Measurements from ENCODE around the gene PRKRA. TPM values are rescaled to one million over a fixed set of nuclear protein-coding genes. Genes with fewer than 3 reads are reported as not detected.
"Not testable (repeated sequence)": the region's sequence is repeated elsewhere in the genome, so short reads cannot be mapped to it uniquely, and the experiment has no call there.

PRKRA gene
- total and polyA plus RNA-seq, 11 donors = 35.2 to 64.3 (median 49.5) TPM

- Histone ChIP-seq H3K4me1 (no peaks in the 10 kb centered on the region), H3K27ac (no peak overlapping the region), H3K9me3 (peaks cover 0 to 26% (median 6%) of the 10 kb centered on the region in 12 donors), H3K27me3 (no peaks in the 10 kb centered on the region), H3K4me3 (no peak overlapping the region), H3K36me3 (peaks cover 0 to 77% (median 64%) of the 10 kb centered on the region in 9 donors)
- TF ChIP-seq CTCF (IDR thresholded peaks at IDR 0.05) (no peak), POLR2A (IDR thresholded peaks at IDR 0.05) (no peak)
- intact Hi-C loops (cut with DNase I) = no loop called here
- whole genome bisulfite sequencing, 4 donors = 87 to 93% (median 89%) methylated on average over 1 of the region's 1 CpG
- no peak for ATAC-seq
- DNase-seq = no peak
Measured at GRCh38 chr2:178428396-178428806, 22.6 kb downstream of the PRKRA start.

- 77 to 86% (median 82%) methylated on average over 2 of the region's 2 CpGs for WGBS, 4 donors
- Histone ChIP-seq H3K27ac (no peak overlapping the region), H3K4me3 (no peak overlapping the region), H3K9me3 (peaks cover 0 to 26% (median 6%) of the 10 kb centered on the region in 12 donors), H3K4me1 (no peaks in the 10 kb centered on the region), H3K36me3 (peaks cover 0 to 76% (median 55%) of the 10 kb centered on the region in 9 donors), H3K27me3 (no peaks in the 10 kb centered on the region)
- ATAC-seq (no peak), DNase-seq (no peak)
- intact Hi-C loops (cut with DNase I) = no loop called here
- TF ChIP-seq CTCF (IDR thresholded peaks at IDR 0.05) (no peak), POLR2A (IDR thresholded peaks at IDR 0.05) (no peak)
Measured at GRCh38 chr2:178427458-178427857, 23.5 kb downstream of the PRKRA start.

- no peak overlapping the region for H3K4me3 ChIP-seq
- no peak for DNase-seq
- no peak for ATAC-seq
- H3K36me3 ChIP-seq = peaks cover 0 to 66% (median 44%) of the 10 kb centered on the region in 9 donors
- 82 to 97% (median 88%) methylated on average over 2 to 3 of the region's 3 CpGs for WGBS, 4 donors
- no peaks in the 10 kb centered on the region for H3K4me1 ChIP-seq
- H3K27me3 ChIP-seq = no peaks in the 10 kb centered on the region
- no peak for TF ChIP-seq CTCF (IDR thresholded peaks at IDR 0.05)
- TF ChIP-seq POLR2A (IDR thresholded peaks at IDR 0.05) = no peak
- intact Hi-C loops (cut with DNase I) = no loop called here
- H3K27ac ChIP-seq = no peak overlapping the region
- peaks cover 0 to 26% (median 6%) of the 10 kb centered on the region in 12 donors for H3K9me3 ChIP-seq
Measured at GRCh38 chr2:178426388-178426787, 24.6 kb downstream of the PRKRA start.

GRCh38 chr2:178425255-178425827 lies 25.6 kb downstream of the PRKRA start:
- no peak overlapping the region for H3K4me3 ChIP-seq
- peaks cover 0 to 55% (median 34%) of the 10 kb centered on the region in 9 donors for H3K36me3 ChIP-seq
- H3K4me1 ChIP-seq = peaks cover 0 to 4% (median 0%) of the 10 kb centered on the region in 12 donors
- H3K27me3 ChIP-seq = no peaks in the 10 kb centered on the region
- intact Hi-C loops (cut with DNase I) = no loop called here
- peaks cover 0 to 26% (median 6%) of the 10 kb centered on the region in 12 donors for H3K9me3 ChIP-seq
- DNase-seq = no peak
- WGBS, 4 donors = 94 to 97% (median 96%) methylated on average over 4 of the region's 4 CpGs
- ATAC-seq = no peak
- no peak overlapping the region for H3K27ac ChIP-seq
- TF ChIP-seq POLR2A (IDR thresholded peaks at IDR 0.05) = no peak
- TF ChIP-seq CTCF (IDR thresholded peaks at IDR 0.05) = no peak

GRCh38 chr2:178423746-178424145 lies 27.2 kb downstream of the PRKRA start:
- ATAC-seq, H3K4me3 ChIP-seq, H3K4me1 ChIP-seq, DNase-seq, H3K27me3 ChIP-seq, H3K27ac ChIP-seq: not testable (repeated sequence)
- H3K9me3 ChIP-seq = peaks cover 0 to 26% (median 6%) of the 10 kb centered on the region in 12 donors
- intact Hi-C loops (cut with DNase I) = loop anchor here in 1 of 10 donors (5.0 kb wide), 1 partner anchor 291 kb away; no protein-coding TSS in a partner anchor
- 95 to 98% (median 97%) methylated on average over 5 of the region's 5 CpGs for WGBS, 4 donors
- H3K36me3 ChIP-seq = peaks cover 0 to 39% (median 18%) of the 10 kb centered on the region in 9 donors
